GM21737 (cell line): ENCODE results near the gene VPS72.
A peak's percentile ranks its signal among the peaks of the same experiment; 100 is the strongest.

Experiments
- ATAC-seq: cut with Tn5 transposase; IDR thresholded peaks from one replicate; pipeline ENCODE4 v1.9.1; 2021; ENCODE audit warnings: mild to moderate bottlenecking, moderate library complexity; ENCODE audit not compliant: unreplicated experiment

Gene VPS72

GRCh38 chr1:151187205-151187604, 2.8 kb downstream of the VPS72 start:
- ATAC-seq: no peak

- no peak for ATAC-seq
Observed at GRCh38 chr1:151184211-151184610, 5.8 kb downstream of the VPS72 start.

GRCh38 chr1:151176514-151177045, 13.4 kb downstream of the VPS72 start:
- ATAC-seq: no peak

- no peak for ATAC-seq
Observed at GRCh38 chr1:151175863-151176262, 14.1 kb downstream of the VPS72 start, which contains the start of gene TMOD4. Gene TMOD4, minus strand, starts transcription at chr1:151175981. Its CDS starts 1,106 bp downstream, at chr1:151174875.

- ATAC-seq: no peak
Observed at GRCh38 chr1:151175041-151175741, 14.8 kb downstream of the VPS72 start.

- no peak for ATAC-seq
Observed at GRCh38 chr1:151171190-151171589, 18.8 kb downstream of the VPS72 start.

GRCh38 chr1:151167116-151167515, 22.9 kb downstream of the VPS72 start:
- ATAC-seq: no peak

- no peak for ATAC-seq
Observed at GRCh38 chr1:151166505-151166956, 23.5 kb downstream of the VPS72 start.

GRCh38 chr1:151165738-151166504, 24.1 kb downstream of the VPS72 start, which contains the start of the genes LYSMD1 and SCNM1:
Gene LYSMD1, minus strand, starts transcription at chr1:151165902. Its CDS starts 644 bp downstream, at chr1:151165258.
Gene SCNM1, plus strand, starts transcription at chr1:151166144. Its CDS starts 9 bp downstream, at chr1:151166153.
- ATAC-seq: peak; percentile 75

- no peak for ATAC-seq
Observed at GRCh38 chr1:151165281-151165737, 24.7 kb downstream of the VPS72 start.

- no peak for ATAC-seq
Observed at GRCh38 chr1:151164732-151165280, 25.2 kb downstream of the VPS72 start.

- no peak for ATAC-seq
Observed at GRCh38 chr1:151159373-151159772, 30.6 kb downstream of the VPS72 start.

GRCh38 chr1:151158751-151159251, 31.2 kb downstream of the VPS72 start:
- no peak for ATAC-seq

- no peak for ATAC-seq
Observed at GRCh38 chr1:151158326-151158725, 31.7 kb downstream of the VPS72 start.

- no peak for ATAC-seq
Observed at GRCh38 chr1:151157067-151157531, 32.9 kb downstream of the VPS72 start.

- ATAC-seq: peak; percentile 59
Observed at GRCh38 chr1:151156515-151156819, 33.5 kb downstream of the VPS72 start, which contains the start of gene TNFAIP8L2. Gene TNFAIP8L2, plus strand, starts transcription at chr1:151156649. Its CDS starts 2,049 bp downstream, at chr1:151158698.

GRCh38 chr1:151147665-151148064, 42.3 kb downstream of the VPS72 start:
- no peak for ATAC-seq

- no peak for ATAC-seq
Observed at GRCh38 chr1:151147132-151147503, 42.9 kb downstream of the VPS72 start.

GRCh38 chr1:151146412-151147131, 43.4 kb downstream of the VPS72 start, which contains the start of gene SEMA6C:
Gene SEMA6C, minus strand, starts transcription at chr1:151146631. Its CDS starts 4,010 bp downstream, at chr1:151142621.
- peak; percentile 98 for ATAC-seq

GRCh38 chr1:151146072-151146411, 44.0 kb downstream of the VPS72 start:
- no peak for ATAC-seq
